HEK293T (cell line): ENCODE measurements around the gene TCF12.

ENCODE experiments used
- CTCF ChIA-PET: fragments of 350-600 bp; formaldehyde crosslinking; extraction: SDS; loops from one replicate; lab custom pipeline; 2021; ENCODE audit warnings: antibody characterized with exemption, inconsistent platforms; lab: Yijun Ruan, JAX
- POLR2A ChIA-PET: fragments of 350-600 bp; formaldehyde crosslinking; extraction: SDS; loops from one replicate; lab custom pipeline; 2020; ENCODE audit warnings: antibody characterized with exemption, inconsistent platforms; lab: Yijun Ruan, JAX
- DNase-seq: peaks from one replicate; pipeline ENCODE4 v3.0.0; 2012; ENCODE audit warnings: mixed read lengths; ENCODE audit errors: extremely low spot score
- ARNT ChIP-seq: fragments of 450-650 bp; IDR thresholded peaks from 2 replicates; pipeline ENCODE4 v1.6.1; 2017; ENCODE audit warnings: mild to moderate bottlenecking
- BHLHE40 ChIP-seq: fragments of 450-650 bp; IDR thresholded peaks from 2 replicates; pipeline ENCODE4 v1.6.1; 2016; ENCODE audit warnings: mild to moderate bottlenecking, moderate library complexity, borderline replicate concordance
- CTBP1 ChIP-seq: fragments of 450-650 bp; IDR thresholded peaks from 2 replicates; pipeline ENCODE4 v1.6.1; 2016; ENCODE audit warnings: borderline replicate concordance
- ELF4 ChIP-seq: fragments of 450-650 bp; IDR thresholded peaks from 2 replicates; pipeline ENCODE4 v1.6.1; 2017; ENCODE audit warnings: antibody characterized with exemption
- FOXA1 ChIP-seq: fragments of 450-650 bp; IDR thresholded peaks from 2 replicates; pipeline ENCODE4 v1.6.1; 2016; ENCODE audit warnings: mild to moderate bottlenecking
- FOXK2 ChIP-seq: fragments of 450-650 bp; IDR thresholded peaks from 2 replicates; pipeline ENCODE4 v1.6.1; 2016; ENCODE audit warnings: mild to moderate bottlenecking
- FOXM1 ChIP-seq: fragments of 450-650 bp; IDR thresholded peaks from 2 replicates; pipeline ENCODE4 v1.6.1; 2017; ENCODE audit warnings: mild to moderate bottlenecking, borderline replicate concordance
- HDGF ChIP-seq: fragments of 450-650 bp; IDR thresholded peaks from 2 replicates; pipeline ENCODE4 v1.6.1; 2017; ENCODE audit warnings: antibody characterized with exemption, borderline replicate concordance
- L3MBTL2 ChIP-seq: fragments of 450-650 bp; conservative IDR thresholded peaks from 2 replicates; pipeline ENCODE4 v1.6.1; 2016; ENCODE audit warnings: mild to moderate bottlenecking
- LEF1 ChIP-seq: fragments of 450-650 bp; IDR thresholded peaks from 2 replicates; pipeline ENCODE4 v1.6.1; 2017; ENCODE audit warnings: mild to moderate bottlenecking, borderline replicate concordance
- NFRKB ChIP-seq: fragments of 450-650 bp; IDR thresholded peaks from 2 replicates; pipeline ENCODE4 v1.6.1; 2016; ENCODE audit warnings: mild to moderate bottlenecking, moderate library complexity
- SP1 ChIP-seq: fragments of 450-650 bp; IDR thresholded peaks from 2 replicates; pipeline ENCODE4 v1.6.1; 2017
- SUZ12 ChIP-seq: fragments of 450-650 bp; IDR thresholded peaks from 2 replicates; pipeline ENCODE4 v1.6.1; 2016; ENCODE audit warnings: mild to moderate bottlenecking
- TARDBP ChIP-seq: fragments of 450-650 bp; IDR thresholded peaks from 2 replicates; pipeline ENCODE4 v1.6.1; 2016
- ZNF384 ChIP-seq: fragments of 450-650 bp; IDR thresholded peaks from 2 replicates; pipeline ENCODE4 v1.6.1; 2016
- TF ChIP-seq, protein P1 (sequence below): fragments of 450-650 bp; IDR thresholded peaks from 2 replicates; pipeline ENCODE4 v1.6.1; 2016

Gene TCF12

DNA sequence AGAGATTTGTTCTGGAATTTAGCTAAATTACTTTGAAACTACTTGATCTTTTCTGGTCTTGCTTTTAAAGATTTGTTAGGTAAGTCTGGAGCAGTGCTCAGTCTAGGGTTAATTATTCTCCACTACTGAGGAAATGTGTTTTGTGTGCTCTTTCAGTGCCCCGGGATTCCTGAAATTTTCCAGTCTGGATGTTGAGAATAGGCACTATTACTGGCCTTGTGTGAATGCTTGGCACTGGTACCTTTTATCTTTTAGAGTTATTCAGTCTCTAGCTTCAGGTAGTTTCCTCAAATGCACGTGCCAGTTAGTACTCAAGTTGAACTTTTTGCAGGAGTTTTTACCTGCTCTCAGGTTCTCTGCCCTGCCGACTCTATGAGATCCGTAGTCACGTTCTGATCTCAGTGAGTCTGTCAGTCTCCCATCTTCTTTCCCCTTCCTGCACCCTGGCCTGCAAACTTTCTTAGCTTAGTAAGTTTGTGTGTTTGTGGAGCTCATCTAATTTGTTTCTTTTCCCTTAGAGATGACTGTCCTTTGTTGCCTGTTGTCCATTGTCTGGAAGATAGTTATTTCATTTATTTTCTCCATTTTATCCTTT is 39.5 kb downstream of the TCF12 start:
- ChIA-PET POLR2A (no interaction called here), CTCF (interaction anchor here (0.7 kb wide), 1 partner anchor 136 kb away, joined by 3 read pairs; no protein-coding TSS in a partner anchor)
- DNase-seq = no peak
- TF ChIP-seq ZNF384 (no peak), TARDBP (no peak), ELF4 (no peak), CTBP1 (no peak), BHLHE40 (no peak), FOXA1 (no peak), ARNT (no peak), L3MBTL2 (no peak)
- TF ChIP-seq, protein P1, sequence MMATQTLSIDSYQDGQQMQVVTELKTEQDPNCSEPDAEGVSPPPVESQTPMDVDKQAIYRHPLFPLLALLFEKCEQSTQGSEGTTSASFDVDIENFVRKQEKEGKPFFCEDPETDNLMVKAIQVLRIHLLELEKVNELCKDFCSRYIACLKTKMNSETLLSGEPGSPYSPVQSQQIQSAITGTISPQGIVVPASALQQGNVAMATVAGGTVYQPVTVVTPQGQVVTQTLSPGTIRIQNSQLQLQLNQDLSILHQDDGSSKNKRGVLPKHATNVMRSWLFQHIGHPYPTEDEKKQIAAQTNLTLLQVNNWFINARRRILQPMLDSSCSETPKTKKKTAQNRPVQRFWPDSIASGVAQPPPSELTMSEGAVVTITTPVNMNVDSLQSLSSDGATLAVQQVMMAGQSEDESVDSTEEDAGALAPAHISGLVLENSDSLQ = no peak

GRCh38 chr15:56959318-56959648 is 40.8 kb downstream of the TCF12 start:
- no peak for DNase-seq
- CTCF ChIA-PET = no interaction called here
- POLR2A ChIA-PET = no interaction called here
- no peak for TF ChIP-seq FOXK2
- TF ChIP-seq CTBP1 = no peak
- TF ChIP-seq ARNT = no peak
- TF ChIP-seq BHLHE40 = no peak
- no peak for TF ChIP-seq NFRKB
- TF ChIP-seq, protein P1 = no peak

- ChIA-PET CTCF (no interaction called here), POLR2A (no interaction called here)
- TF ChIP-seq FOXA1 (no peak), TARDBP (no peak), NFRKB (no peak), L3MBTL2 (no peak), LEF1 (no peak), CTBP1 (no peak), FOXM1 (no peak), BHLHE40 (no peak), SUZ12 (no peak), ELF4 (no peak), FOXK2 (no peak), HDGF (no peak), ZNF384 (no peak)
- TF ChIP-seq, protein P1 = no peak
These were observed 41.7 kb downstream of the TCF12 start for GRCh38 chr15:56960116-56960515.

DNA sequence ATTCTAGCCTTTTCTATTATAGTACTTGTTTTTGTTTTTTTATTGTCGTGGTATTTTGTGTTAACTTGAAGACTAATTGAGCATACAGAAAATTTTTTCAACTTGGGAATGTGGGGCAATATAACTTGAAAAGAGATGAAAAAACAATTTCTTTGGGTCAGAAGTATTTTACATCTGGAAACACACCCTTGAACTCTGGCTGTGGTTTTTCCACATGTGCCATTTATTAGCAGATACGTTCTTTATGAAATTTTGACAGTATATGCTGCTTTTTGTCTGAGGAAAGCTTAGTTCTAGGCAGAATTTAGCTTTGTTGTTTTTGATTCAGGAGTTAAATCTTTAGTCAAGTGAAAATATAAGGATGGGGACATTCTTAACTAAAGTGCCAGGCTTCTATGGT is 44.7 kb downstream of the TCF12 start:
- DNase-seq = no peak
- TF ChIP-seq BHLHE40 = no peak
- no peak for TF ChIP-seq L3MBTL2
- POLR2A ChIA-PET = no interaction called here
- CTCF ChIA-PET = no interaction called here

More at GRCh38 chr15:56960116-56960515, 41.7 kb downstream of the TCF12 start:
- DNase-seq = no peak

DNA sequence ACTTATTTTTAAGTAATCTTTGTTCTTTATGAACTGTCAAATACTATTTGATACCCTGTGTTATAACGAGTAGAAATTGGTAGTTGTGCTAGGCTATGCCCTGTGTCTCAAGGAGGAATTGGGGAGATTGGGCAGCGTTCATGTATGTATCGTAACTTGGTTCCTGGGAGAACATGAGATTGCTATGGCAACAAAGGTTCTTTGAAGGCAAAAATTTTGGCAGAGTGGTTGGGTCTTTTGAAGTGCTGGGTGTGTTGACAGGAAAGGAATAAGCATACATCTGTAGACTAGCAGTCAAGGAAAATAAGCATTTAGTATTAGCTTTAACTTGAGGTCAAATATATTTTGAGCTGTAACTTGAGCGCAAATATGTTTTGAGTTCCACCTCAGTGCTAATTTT is 45.3 kb downstream of the TCF12 start:
- no peak for TF ChIP-seq ZNF384
- no peak for TF ChIP-seq FOXA1
- TF ChIP-seq ARNT = no peak
- no peak for TF ChIP-seq BHLHE40
- no peak for TF ChIP-seq FOXM1
- TF ChIP-seq LEF1 = no peak
- TF ChIP-seq L3MBTL2 = no peak
- TF ChIP-seq, protein P1 = no peak
- TF ChIP-seq CTBP1 = no peak
- no peak for TF ChIP-seq SUZ12
- TF ChIP-seq ELF4 = no peak
- TF ChIP-seq HDGF = no peak
- CTCF ChIA-PET = no interaction called here
- POLR2A ChIA-PET = no interaction called here
- DNase-seq = no peak

DNA sequence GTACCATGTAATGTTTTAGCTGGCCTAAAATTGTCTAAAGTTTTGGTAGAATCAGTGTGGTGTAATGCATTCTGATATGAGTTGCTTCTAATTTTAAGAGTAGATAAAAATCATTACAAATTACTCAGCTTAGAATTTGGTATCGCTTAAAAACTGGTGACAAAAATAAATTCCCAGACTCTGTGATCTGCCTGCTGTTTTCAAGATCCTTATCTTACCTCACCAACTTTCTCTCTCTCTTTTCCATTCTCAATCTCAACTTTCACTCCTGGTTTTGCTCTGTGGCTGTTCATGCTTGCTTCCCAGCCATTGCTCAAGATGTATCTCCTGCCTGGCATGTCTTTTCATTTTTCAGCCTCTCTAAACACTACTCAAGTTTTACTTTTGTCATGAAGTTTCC is 45.7 kb downstream of the TCF12 start:
- CTCF ChIA-PET = no interaction called here
- POLR2A ChIA-PET = no interaction called here
- TF ChIP-seq ARNT (no peak), BHLHE40 (no peak)
- no peak for DNase-seq

DNA sequence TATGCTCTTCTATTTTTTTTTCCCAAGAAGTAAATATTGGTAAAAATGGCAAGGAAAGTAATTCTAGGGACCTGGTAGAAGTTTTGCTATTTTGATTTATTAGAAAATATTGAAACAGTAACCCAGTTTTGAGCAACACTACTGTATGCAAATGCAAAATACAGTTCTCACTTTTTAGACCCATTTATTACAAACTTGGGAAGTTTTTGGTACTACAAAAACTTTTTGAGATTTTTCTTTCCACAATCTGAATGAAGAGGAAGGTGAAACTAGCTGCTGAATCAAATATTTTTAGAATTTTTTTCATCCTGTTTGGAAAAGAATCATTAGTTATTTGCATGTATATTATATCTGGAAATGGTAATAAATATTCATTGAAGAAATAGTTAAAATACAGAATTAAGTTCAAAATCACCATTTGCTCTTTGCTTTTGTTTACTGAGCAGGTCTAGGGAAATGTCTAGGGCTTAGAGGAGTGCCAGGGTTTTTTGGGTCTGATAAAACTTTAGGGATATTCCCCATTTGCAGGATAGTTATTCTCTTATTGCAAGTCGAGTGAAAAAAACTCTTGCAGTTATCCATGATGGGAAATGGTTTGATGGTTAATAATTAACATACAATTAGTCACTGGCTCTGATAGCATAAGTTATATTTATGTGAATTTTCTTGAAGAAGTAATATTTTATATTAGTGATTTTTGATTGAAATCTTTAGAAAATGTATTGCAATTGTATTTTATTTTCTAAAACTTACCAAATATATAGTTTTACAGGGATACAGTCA is 47.0 kb downstream of the TCF12 start:
- TF ChIP-seq ZNF384 = no peak
- TF ChIP-seq SUZ12 = no peak
- TF ChIP-seq CTBP1 = no peak
- no peak for TF ChIP-seq ARNT
- TF ChIP-seq TARDBP = no peak
- no peak for TF ChIP-seq L3MBTL2
- no peak for TF ChIP-seq BHLHE40
- TF ChIP-seq SP1 = no peak
- TF ChIP-seq LEF1 = no peak
- TF ChIP-seq HDGF = no peak
- no peak for TF ChIP-seq FOXA1
- TF ChIP-seq FOXK2 = no peak
- TF ChIP-seq ELF4 = no peak
- TF ChIP-seq, protein P1 = no peak
- TF ChIP-seq NFRKB = no peak
- no peak for DNase-seq
- POLR2A ChIA-PET = no interaction called here
- CTCF ChIA-PET = no interaction called here
